KBM-7 (cell line): ENCODE data around the gene MLANA.

Source experiments
- DNase-seq: peaks from one replicate; pipeline ENCODE4 v3.0.0-alpha.2; 2015
- in situ Hi-C: fragments of 300-500 bp; cut with MboI; formaldehyde crosslinking; loops from 2 replicates; pipeline ENCODE4 v1.14.3; 2020; ENCODE audit warnings: low sequenced_read_pairs, low pct_unique_long_range_greater_than_20kb, mixed read lengths

The MLANA gene

GRCh38 chr9:5890641-5891040 is at the start of gene MLANA:
TSS of gene MLANA (plus strand) at chr9:5890889. CDS start at chr9:5892475, 1,586 bp downstream.
- in situ Hi-C loops = loop anchor here (25.0 kb wide), 1 partner anchor 422 kb away; no protein-coding TSS in a partner anchor
- no peak for DNase-seq

- in situ Hi-C loops = no loop called here
These were observed 48.7 kb upstream of the MLANA start for GRCh38 chr9:5841771-5842573.

GRCh38 chr9:5842929-5843793 is 47.5 kb upstream of the MLANA start:
- DNase-seq = no peak
- in situ Hi-C loops = no loop called here

More at GRCh38 chr9:5841771-5842573, 48.7 kb upstream of the MLANA start:
- DNase-seq = peak; percentile 81

- in situ Hi-C loops = no loop called here
These were observed 46.8 kb upstream of the MLANA start for GRCh38 chr9:5843794-5844471.

GRCh38 chr9:5845157-5845531 is 45.5 kb upstream of the MLANA start:
- no peak for DNase-seq
- in situ Hi-C loops = no loop called here

More at GRCh38 chr9:5843794-5844471, 46.8 kb upstream of the MLANA start:
- peak; percentile 16 for DNase-seq

GRCh38 chr9:5846096-5846495 is 44.6 kb upstream of the MLANA start:
- in situ Hi-C loops = no loop called here
- DNase-seq = no peak

GRCh38 chr9:5846501-5846921 is 44.2 kb upstream of the MLANA start:
- in situ Hi-C loops = no loop called here
- DNase-seq = no peak

- in situ Hi-C loops = no loop called here
- DNase-seq = no peak
These were observed 42.3 kb upstream of the MLANA start for GRCh38 chr9:5848372-5848882.

- in situ Hi-C loops = no loop called here
- no peak for DNase-seq
These were observed 40.0 kb upstream of the MLANA start for GRCh38 chr9:5850724-5851122.

- in situ Hi-C loops = no loop called here
- peak; percentile 58 for DNase-seq
These were observed 39.2 kb upstream of the MLANA start for GRCh38 chr9:5851445-5851844.

- in situ Hi-C loops = no loop called here
- no peak for DNase-seq
These were observed 37.7 kb upstream of the MLANA start for GRCh38 chr9:5852987-5853386.

- DNase-seq = no peak
- in situ Hi-C loops = no loop called here
These were observed 37.1 kb upstream of the MLANA start for GRCh38 chr9:5853617-5854016.

- DNase-seq = no peak
- in situ Hi-C loops = no loop called here
These were observed 36.5 kb upstream of the MLANA start for GRCh38 chr9:5854063-5854790.

- in situ Hi-C loops = no loop called here
- DNase-seq = peak; percentile 56
These were observed 32.8 kb upstream of the MLANA start for GRCh38 chr9:5857928-5858327.

- in situ Hi-C loops = no loop called here
- no peak for DNase-seq
These were observed 31.9 kb upstream of the MLANA start for GRCh38 chr9:5858833-5859232.

- no peak for DNase-seq
- in situ Hi-C loops = no loop called here
These were observed 27.5 kb upstream of the MLANA start for GRCh38 chr9:5863092-5863746.

GRCh38 chr9:5864446-5864845 is 26.2 kb upstream of the MLANA start:
- in situ Hi-C loops = no loop called here
- DNase-seq = no peak

- DNase-seq = no peak
- in situ Hi-C loops = no loop called here
These were observed 24.4 kb upstream of the MLANA start for GRCh38 chr9:5866272-5866671.
